CD8-positive, alpha-beta memory T cell (primary cell): ENCODE data around the gene OR9I1. TPM values are rescaled to one million over a fixed set of nuclear protein-coding genes. Genes with fewer than 3 reads are reported as not detected.

ENCODE experiments used
- CTCF ChIA-PET: fragments of 350-600 bp; sonication (Branson Sonifier 250); formaldehyde crosslinking; loops from one replicate; lab custom pipeline; 2021; ENCODE audit warnings: antibody characterized with exemption; lab: Charles Lee
- POLR2A ChIA-PET: fragments of 350-600 bp; sonication (Branson Sonifier 250); formaldehyde crosslinking; loops from one replicate; lab custom pipeline; 2021; ENCODE audit warnings: antibody characterized with exemption; lab: Charles Lee
- DNase-seq, 5 donors: peaks; one replicate each; pipeline versions ENCODE4 v3.0.0 to v3.0.0-alpha.2; 2020 to 2022; ENCODE audit warnings: mixed read lengths in 1 of 5
- H3K27ac ChIP-seq: one replicate; pipeline ENCODE4 v1.7.0; 2013; ENCODE audit warnings: low read depth, mild to moderate bottlenecking, low read length, moderate library complexity
- H3K27me3 ChIP-seq: 2 replicates; pipeline ENCODE4 v1.7.0; 2013; ENCODE audit warnings: low read length, mild to moderate bottlenecking; ENCODE audit not compliant: insufficient read depth, poor library complexity, severe bottlenecking
- H3K36me3 ChIP-seq: 2 replicates; pipeline ENCODE4 v1.7.0; 2013; ENCODE audit warnings: mild to moderate bottlenecking, low read length, moderate library complexity; ENCODE audit not compliant: insufficient read depth
- H3K4me1 ChIP-seq: 2 replicates; pipeline ENCODE4 v1.7.0; 2013; ENCODE audit warnings: mild to moderate bottlenecking, low read length, moderate library complexity; ENCODE audit not compliant: insufficient read depth
- H3K4me3 ChIP-seq: 2 replicates; pipeline ENCODE4 v1.7.0; 2013; ENCODE audit warnings: mild to moderate bottlenecking, low read length
- H3K9me3 ChIP-seq: 2 replicates; pipeline ENCODE4 v1.7.0; 2013; ENCODE audit warnings: mild to moderate bottlenecking, low read length
- H3K27ac Mint-ChIP-seq, 8 donors: one replicate each; pipeline ENCODE4 v1.8.0; 2020 to 2021; ENCODE audit warnings: mixed read lengths in 8 of 8, mild to moderate bottlenecking in 6 of 8, inconsistent platforms in 3 of 8, moderate library complexity in 3 of 8
- H3K27me3 Mint-ChIP-seq, 2 donors: one replicate each; pipeline ENCODE4 v1.8.0; 2020 to 2021; ENCODE audit warnings: mixed read lengths in 2 of 2, mild to moderate bottlenecking in 1 of 2, moderate library complexity in 1 of 2
- H3K36me3 Mint-ChIP-seq, 3 donors: one replicate each; pipeline ENCODE4 v1.8.0; 2020 to 2021; ENCODE audit warnings: mixed read lengths in 3 of 3, inconsistent platforms in 1 of 3, mild to moderate bottlenecking in 1 of 3
- H3K4me1 Mint-ChIP-seq, 3 donors: one replicate each; pipeline ENCODE4 v1.8.0; 2020 to 2021; ENCODE audit warnings: mixed read lengths in 3 of 3, inconsistent platforms in 1 of 3, mild to moderate bottlenecking in 1 of 3
- H3K4me3 Mint-ChIP-seq, 7 donors: one replicate each; pipeline ENCODE4 v1.8.0; 2020 to 2021; ENCODE audit warnings: mixed read lengths in 7 of 7, mild to moderate bottlenecking in 6 of 7, moderate library complexity in 4 of 7, inconsistent platforms in 2 of 7
- H3K9me3 Mint-ChIP-seq, 5 donors: one replicate each; pipeline ENCODE4 v1.8.0; 2020 to 2022; ENCODE audit warnings: mixed read lengths in 5 of 5, mild to moderate bottlenecking in 3 of 5, moderate library complexity in 2 of 5, inconsistent platforms in 1 of 5
- polyA plus RNA-seq: library from polyadenylated mRNA; unstranded; fragments of 300-500 nt; fragmentation: Illumina TruSeq; gene quantifications from one replicate; pipeline ENCODE4 v1.2.3, GENCODE V29; 2021
- total RNA-seq, 2 experiments: library from RNA; stranded (reverse); gene quantifications; one replicate each; pipeline ENCODE4 v1.2.3, GENCODE V29; 2021

OR9I1 gene
- total and polyA plus RNA-seq, 3 experiments from 2014 or later: not detected

GRCh38 chr11:58133309-58134076, 8.2 kb upstream of the OR9I1 start:
- Histone ChIP-seq H3K9me3 (no peaks in the 10 kb centered on the region), H3K4me3 (no peak overlapping the region), H3K36me3 (no peaks in the 10 kb centered on the region), H3K4me1 (no peaks in the 10 kb centered on the region), H3K27me3 (no peaks in the 10 kb centered on the region), H3K27ac (no peak overlapping the region)
- POLR2A ChIA-PET: no interaction called here
- Mint-ChIP-seq H3K36me3 (no peaks in the 10 kb centered on the region), H3K9me3 (no peaks in the 10 kb centered on the region), H3K4me3 (no peak overlapping the region), H3K27me3 (peaks cover 3 to 9% of the 10 kb centered on the region in 2 donors), H3K27ac (no peak overlapping the region), H3K4me1 (peaks cover 0 to 4% (median 0%) of the 10 kb centered on the region in 3 donors)
- no peak for DNase-seq
- CTCF ChIA-PET: no interaction called here

GRCh38 chr11:58127350-58127749, 2.0 kb upstream of the OR9I1 start:
- Histone ChIP-seq H3K27ac (no peak overlapping the region), H3K4me1 (no peaks in the 10 kb centered on the region), H3K27me3 (no peaks in the 10 kb centered on the region), H3K4me3 (no peak overlapping the region), H3K9me3 (no peaks in the 10 kb centered on the region), H3K36me3 (no peaks in the 10 kb centered on the region)
- no peak for DNase-seq
- ChIA-PET CTCF (no interaction called here), POLR2A (no interaction called here)
- Mint-ChIP-seq H3K9me3 (no peaks in the 10 kb centered on the region), H3K4me3 (no peak overlapping the region), H3K4me1 (no peaks in the 10 kb centered on the region), H3K36me3 (no peaks in the 10 kb centered on the region), H3K27me3 (peaks cover 5 to 11% of the 10 kb centered on the region in 2 donors), H3K27ac (no peak overlapping the region)

- CTCF ChIA-PET: no interaction called here
- no peaks in the 10 kb centered on the region for H3K4me1 ChIP-seq
- POLR2A ChIA-PET: no interaction called here
- no peak for DNase-seq
- H3K36me3 ChIP-seq: no peaks in the 10 kb centered on the region
- Mint-ChIP-seq H3K4me1 (no peaks in the 10 kb centered on the region), H3K4me3 (no peak overlapping the region), H3K27ac (no peak overlapping the region), H3K27me3 (peaks cover 3 to 20% of the 10 kb centered on the region in 2 donors), H3K9me3 (no peaks in the 10 kb centered on the region), H3K36me3 (no peaks in the 10 kb centered on the region)
- no peaks in the 10 kb centered on the region for H3K27me3 ChIP-seq
- no peaks in the 10 kb centered on the region for H3K9me3 ChIP-seq
- H3K27ac ChIP-seq: no peak overlapping the region
- no peak overlapping the region for H3K4me3 ChIP-seq
Measured at GRCh38 chr11:58121096-58121495, 4.2 kb downstream of the OR9I1 start.

GRCh38 chr11:58097437-58097836, 27.9 kb downstream of the OR9I1 start:
- ChIA-PET POLR2A (no interaction called here), CTCF (no interaction called here)
- peaks cover 0 to 3% (median 0%) of the 10 kb centered on the region in 3 donors for H3K36me3 Mint-ChIP-seq
- peaks cover 2 to 11% of the 10 kb centered on the region in 2 donors for H3K27me3 Mint-ChIP-seq
- Histone ChIP-seq H3K27ac (no peak overlapping the region), H3K4me1 (no peaks in the 10 kb centered on the region), H3K9me3 (no peaks in the 10 kb centered on the region), H3K36me3 (no peaks in the 10 kb centered on the region), H3K4me3 (no peak overlapping the region), H3K27me3 (no peaks in the 10 kb centered on the region)
- no peak overlapping the region for H3K27ac Mint-ChIP-seq
- peaks cover 5 to 8% (median 8%) of the 10 kb centered on the region in 5 donors for H3K9me3 Mint-ChIP-seq
- H3K4me3 Mint-ChIP-seq: no peak overlapping the region
- no peak for DNase-seq
- no peaks in the 10 kb centered on the region for H3K4me1 Mint-ChIP-seq

- peaks cover 0 to 4% (median 2%) of the 10 kb centered on the region in 3 donors for H3K36me3 Mint-ChIP-seq
- Histone ChIP-seq H3K27me3 (no peaks in the 10 kb centered on the region), H3K36me3 (no peaks in the 10 kb centered on the region), H3K4me1 (no peaks in the 10 kb centered on the region), H3K9me3 (no peaks in the 10 kb centered on the region), H3K27ac (no peak overlapping the region), H3K4me3 (no peak overlapping the region)
- ChIA-PET POLR2A (no interaction called here), CTCF (no interaction called here)
- H3K9me3 Mint-ChIP-seq: peaks cover 2 to 17% (median 4%) of the 10 kb centered on the region in 5 donors
- no peak for DNase-seq
- no peaks in the 10 kb centered on the region for H3K4me1 Mint-ChIP-seq
- H3K27ac Mint-ChIP-seq: no peak overlapping the region
- H3K4me3 Mint-ChIP-seq: no peak overlapping the region
- peaks cover 0 to 4% of the 10 kb centered on the region in 2 donors for H3K27me3 Mint-ChIP-seq
Measured at GRCh38 chr11:58086528-58086927, 38.8 kb downstream of the OR9I1 start.

- H3K4me3 Mint-ChIP-seq: no peak overlapping the region
- peaks cover 2 to 5% of the 10 kb centered on the region in 2 donors for H3K27me3 Mint-ChIP-seq
- peaks cover 0 to 7% (median 2%) of the 10 kb centered on the region in 5 donors for H3K9me3 Mint-ChIP-seq
- H3K27me3 ChIP-seq: no peaks in the 10 kb centered on the region
- ChIA-PET POLR2A (no interaction called here), CTCF (no interaction called here)
- H3K27ac Mint-ChIP-seq: no peak overlapping the region
- no peaks in the 10 kb centered on the region for H3K36me3 ChIP-seq
- H3K27ac ChIP-seq: no peak overlapping the region
- no peaks in the 10 kb centered on the region for H3K9me3 ChIP-seq
- H3K36me3 Mint-ChIP-seq: no peaks in the 10 kb centered on the region
- no peaks in the 10 kb centered on the region for H3K4me1 ChIP-seq
- DNase-seq: no peak
- H3K4me1 Mint-ChIP-seq: no peaks in the 10 kb centered on the region
- no peak overlapping the region for H3K4me3 ChIP-seq
Measured at GRCh38 chr11:58075781-58076180, 49.5 kb downstream of the OR9I1 start.

GRCh38 chr11:58070585-58070984, 54.7 kb downstream of the OR9I1 start:
- peaks cover 0 to 4% (median 0%) of the 10 kb centered on the region in 5 donors for H3K9me3 Mint-ChIP-seq

GRCh38 chr11:58068655-58069054, 56.7 kb downstream of the OR9I1 start:
- H3K4me1 ChIP-seq: no peaks in the 10 kb centered on the region
- no peaks in the 10 kb centered on the region for H3K9me3 Mint-ChIP-seq
- ChIA-PET CTCF (no interaction called here), POLR2A (no interaction called here)
- H3K27ac Mint-ChIP-seq: no peak overlapping the region
- H3K27me3 ChIP-seq: no peaks in the 10 kb centered on the region
- no peaks in the 10 kb centered on the region for H3K4me1 Mint-ChIP-seq
- H3K27ac ChIP-seq: no peak overlapping the region
- peaks cover 0 to 8% of the 10 kb centered on the region in 2 donors for H3K27me3 Mint-ChIP-seq
- no peaks in the 10 kb centered on the region for H3K9me3 ChIP-seq
- H3K4me3 ChIP-seq: no peak overlapping the region
- H3K36me3 Mint-ChIP-seq: no peaks in the 10 kb centered on the region
- H3K4me3 Mint-ChIP-seq: no peak overlapping the region
- DNase-seq: no peak
- no peaks in the 10 kb centered on the region for H3K36me3 ChIP-seq

More at GRCh38 chr11:58070585-58070984, 54.7 kb downstream of the OR9I1 start:
- Mint-ChIP-seq H3K27ac (no peak overlapping the region), H3K27me3 (peaks cover 2 to 5% of the 10 kb centered on the region in 2 donors), H3K36me3 (no peaks in the 10 kb centered on the region), H3K4me3 (no peak overlapping the region), H3K4me1 (no peaks in the 10 kb centered on the region)
- no peaks in the 10 kb centered on the region for H3K9me3 ChIP-seq
- H3K27ac ChIP-seq: no peak overlapping the region
- no peaks in the 10 kb centered on the region for H3K27me3 ChIP-seq
- CTCF ChIA-PET: no interaction called here
- no peak overlapping the region for H3K4me3 ChIP-seq
- DNase-seq: no peak
- no peaks in the 10 kb centered on the region for H3K4me1 ChIP-seq
- POLR2A ChIA-PET: no interaction called here
- no peaks in the 10 kb centered on the region for H3K36me3 ChIP-seq
